CD4-positive, alpha-beta T cell (primary cell): ENCODE results near the gene CACNB2. TPM values are rescaled to one million over a fixed set of nuclear protein-coding genes. Genes with fewer than 3 reads are reported as not detected.

ENCODE experiments used
- ATAC-seq: fragments of 200-7000 bp; cut with Tn5 transposase; one replicate; pipeline ENCODE4 v1.10.0; 2022; ENCODE audit warnings: mild to moderate bottlenecking; ENCODE audit not compliant: poor library complexity
- CTCF ChIA-PET: fragments of 350-600 bp; sonication (Branson Sonifier 250); formaldehyde crosslinking; loops from one replicate; lab custom pipeline; 2021; ENCODE audit warnings: antibody characterized with exemption, inconsistent platforms; lab: Charles Lee
- POLR2A ChIA-PET: fragments of 350-600 bp; sonication (Branson Sonifier 250); formaldehyde crosslinking; loops from one replicate; lab custom pipeline; 2021; ENCODE audit warnings: antibody characterized with exemption, inconsistent platforms; lab: Charles Lee
- DNase-seq, 14 experiments: peaks; one replicate each; pipeline ENCODE4 v3.0.0-alpha.2; 2013 to 2020; ENCODE audit warnings: mixed read lengths in 2 of 14
- H3K27ac ChIP-seq, 2 donors: one replicate each; pipeline versions ENCODE4 v1.5.1 to v1.7.0; 2013; ENCODE audit warnings: low read length in 2 of 2, low read depth in 1 of 2, mild to moderate bottlenecking in 1 of 2
- H3K27me3 ChIP-seq, 2 experiments: 1 replicate in 1 of 2; 2 replicates in 1 of 2; pipeline versions ENCODE4 v1.6.1 to v1.7.0; 2013; ENCODE audit warnings: low read length in 2 of 2, control low read depth in 1 of 2, mild to moderate bottlenecking in 1 of 2, moderate library complexity in 1 of 2; ENCODE audit not compliant: insufficient read depth in 2 of 2, control insufficient read depth in 1 of 2
- H3K36me3 ChIP-seq: one replicate; pipeline ENCODE4 v1.6.1; 2013; ENCODE audit warnings: low read length, control low read depth; ENCODE audit not compliant: insufficient read depth
- H3K4me1 ChIP-seq: one replicate; pipeline ENCODE4 v1.6.1; 2013; ENCODE audit warnings: low read length, control low read depth; ENCODE audit not compliant: insufficient read depth
- H3K4me3 ChIP-seq: one replicate; pipeline ENCODE4 v1.5.1; 2013; ENCODE audit warnings: mild to moderate bottlenecking, low read length, moderate library complexity
- H3K9me3 ChIP-seq, 2 experiments: 1 replicate in 1 of 2; 2 replicates in 1 of 2; pipeline versions ENCODE4 v1.6.1 to v1.7.0; 2013; ENCODE audit warnings: low read length in 2 of 2, mild to moderate bottlenecking in 2 of 2, control low read depth in 1 of 2, moderate library complexity in 1 of 2; ENCODE audit not compliant: control insufficient read depth in 1 of 2, insufficient read depth in 1 of 2
- H3K27ac Mint-ChIP-seq: one replicate; pipeline ENCODE4 v1.8.0; 2020; ENCODE audit warnings: mixed read lengths
- H3K27me3 Mint-ChIP-seq: one replicate; pipeline ENCODE4 v1.8.0; 2021; ENCODE audit warnings: mixed read lengths
- H3K36me3 Mint-ChIP-seq: one replicate; pipeline ENCODE4 v1.8.0; 2021; ENCODE audit warnings: low read depth, mixed read lengths
- H3K4me1 Mint-ChIP-seq: one replicate; pipeline ENCODE4 v1.8.0; 2021; ENCODE audit warnings: low read depth, mixed read lengths
- H3K4me3 Mint-ChIP-seq: one replicate; pipeline ENCODE4 v1.8.0; 2020; ENCODE audit warnings: mild to moderate bottlenecking, mixed read lengths
- H3K9me3 Mint-ChIP-seq: one replicate; pipeline ENCODE4 v1.8.0; 2020; ENCODE audit warnings: mixed read lengths
- intact Hi-C, 2 experiments: fragments of 100-400 bp; cut with DNase I in 1 of 2; cut with micrococcal nuclease in 1 of 2; formaldehyde crosslinking; loops; one replicate each; pipeline versions ENCODE4 v1.15.1 to v1.9.0; 2023 to 2025; cut with DNase I, micrococcal nuclease
- total RNA-seq, 174 experiments: library from RNA in 2 of 174; stranded (reverse) in 2 of 174; gene quantifications; one replicate each; pipeline ENCODE4 v1.2.3 and lab custom pipeline; 2021 to 2026
- TF ChIP-seq, protein P1 (sequence below): fragments of 200-600 bp; IDR thresholded peaks from one replicate; pipeline ENCODE4 v1.8.0; 2022; ENCODE audit warnings: antibody characterized with exemption, mild to moderate bottlenecking

The CACNB2 gene
- total RNA-seq, 2 experiments from 2014 or later: 0.34 TPM; not detected in 1

DNA sequence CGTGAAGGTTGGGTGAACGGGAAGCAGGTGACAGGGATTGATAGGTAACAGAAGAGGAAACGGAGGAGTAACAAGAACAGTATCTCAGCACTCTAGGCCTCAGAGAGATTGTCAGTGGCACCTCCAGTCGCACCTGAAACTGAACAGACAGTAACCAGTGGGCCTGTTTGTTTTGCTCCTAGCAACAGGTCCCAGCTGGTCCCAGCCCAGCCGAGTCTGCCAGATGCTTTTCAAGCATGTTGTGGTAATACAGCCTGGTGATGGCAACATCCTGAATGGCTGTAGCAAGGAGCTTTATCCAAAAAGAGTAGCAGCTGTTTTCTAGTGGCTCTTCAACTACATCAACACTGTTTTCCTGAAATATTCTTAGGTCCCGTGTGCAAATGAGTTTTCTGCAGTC is 4.7 kb downstream of the CACNB2 start:
- no peaks in the 10 kb centered on the region for H3K36me3 Mint-ChIP-seq
- CTCF ChIA-PET: no interaction called here

DNA sequence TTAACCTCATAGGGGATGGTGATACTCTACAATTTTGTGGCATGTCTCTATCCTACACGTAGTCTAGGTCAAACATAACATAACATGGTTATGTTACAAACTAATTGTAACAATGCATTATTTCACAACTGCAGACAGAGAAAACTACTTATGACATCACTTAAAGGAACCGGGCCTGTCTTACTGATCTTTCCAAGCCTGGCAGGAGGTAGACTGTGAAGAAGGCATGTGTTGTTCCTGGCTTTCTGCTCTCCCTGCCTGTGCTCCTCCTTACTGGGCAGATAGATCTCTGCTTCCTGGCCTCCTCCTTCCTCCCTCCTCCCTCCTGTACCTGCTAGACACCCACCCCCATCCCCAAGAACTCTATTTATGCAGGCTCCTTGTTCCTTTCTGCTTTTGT is 5.4 kb downstream of the CACNB2 start:
- peaks cover 4 to 16% of the 10 kb centered on the region in 2 experiments for H3K27me3 ChIP-seq
- no peak overlapping the region for H3K27ac ChIP-seq
- Mint-ChIP-seq H3K4me3 (no peak overlapping the region), H3K36me3 (no peaks in the 10 kb centered on the region), H3K9me3 (no peaks in the 10 kb centered on the region), H3K27me3 (peaks cover 22% of the 10 kb centered on the region), H3K27ac (no peak overlapping the region), H3K4me1 (no peaks in the 10 kb centered on the region)
- H3K4me1 ChIP-seq: no peaks in the 10 kb centered on the region
- no peaks in the 10 kb centered on the region for H3K36me3 ChIP-seq
- DNase-seq (no peak), ATAC-seq (no peak)
- CTCF ChIA-PET: interaction anchor here (1.3 kb wide), 1 partner anchor 10 kb away, joined by 5 read pairs; no protein-coding TSS in a partner anchor
- POLR2A ChIA-PET: no interaction called here
- intact Hi-C loops: no loop called here
- TF ChIP-seq, protein P1, sequence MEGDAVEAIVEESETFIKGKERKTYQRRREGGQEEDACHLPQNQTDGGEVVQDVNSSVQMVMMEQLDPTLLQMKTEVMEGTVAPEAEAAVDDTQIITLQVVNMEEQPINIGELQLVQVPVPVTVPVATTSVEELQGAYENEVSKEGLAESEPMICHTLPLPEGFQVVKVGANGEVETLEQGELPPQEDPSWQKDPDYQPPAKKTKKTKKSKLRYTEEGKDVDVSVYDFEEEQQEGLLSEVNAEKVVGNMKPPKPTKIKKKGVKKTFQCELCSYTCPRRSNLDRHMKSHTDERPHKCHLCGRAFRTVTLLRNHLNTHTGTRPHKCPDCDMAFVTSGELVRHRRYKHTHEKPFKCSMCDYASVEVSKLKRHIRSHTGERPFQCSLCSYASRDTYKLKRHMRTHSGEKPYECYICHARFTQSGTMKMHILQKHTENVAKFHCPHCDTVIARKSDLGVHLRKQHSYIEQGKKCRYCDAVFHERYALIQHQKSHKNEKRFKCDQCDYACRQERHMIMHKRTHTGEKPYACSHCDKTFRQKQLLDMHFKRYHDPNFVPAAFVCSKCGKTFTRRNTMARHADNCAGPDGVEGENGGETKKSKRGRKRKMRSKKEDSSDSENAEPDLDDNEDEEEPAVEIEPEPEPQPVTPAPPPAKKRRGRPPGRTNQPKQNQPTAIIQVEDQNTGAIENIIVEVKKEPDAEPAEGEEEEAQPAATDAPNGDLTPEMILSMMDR: no peak
- H3K9me3 ChIP-seq: peaks cover 0 to 3% of the 10 kb centered on the region in 2 experiments
- H3K4me3 ChIP-seq: no peak overlapping the region

More for the DNA sequence above, 4.7 kb downstream of the CACNB2 start:
- no peak for DNase-seq
- Histone ChIP-seq H3K27me3 (peaks cover 7 to 18% of the 10 kb centered on the region in 2 experiments), H3K27ac (no peak overlapping the region), H3K36me3 (no peaks in the 10 kb centered on the region), H3K9me3 (peaks cover 0 to 6% of the 10 kb centered on the region in 2 experiments), H3K4me1 (no peaks in the 10 kb centered on the region), H3K4me3 (no peak overlapping the region)
- no peak overlapping the region for H3K4me3 Mint-ChIP-seq
- peaks cover 23% of the 10 kb centered on the region for H3K27me3 Mint-ChIP-seq
- intact Hi-C loops: no loop called here
- no peak overlapping the region for H3K27ac Mint-ChIP-seq
- no peaks in the 10 kb centered on the region for H3K9me3 Mint-ChIP-seq
- TF ChIP-seq, protein P1: no peak
- H3K4me1 Mint-ChIP-seq: no peaks in the 10 kb centered on the region
- no peak for ATAC-seq
- POLR2A ChIA-PET: no interaction called here

DNA sequence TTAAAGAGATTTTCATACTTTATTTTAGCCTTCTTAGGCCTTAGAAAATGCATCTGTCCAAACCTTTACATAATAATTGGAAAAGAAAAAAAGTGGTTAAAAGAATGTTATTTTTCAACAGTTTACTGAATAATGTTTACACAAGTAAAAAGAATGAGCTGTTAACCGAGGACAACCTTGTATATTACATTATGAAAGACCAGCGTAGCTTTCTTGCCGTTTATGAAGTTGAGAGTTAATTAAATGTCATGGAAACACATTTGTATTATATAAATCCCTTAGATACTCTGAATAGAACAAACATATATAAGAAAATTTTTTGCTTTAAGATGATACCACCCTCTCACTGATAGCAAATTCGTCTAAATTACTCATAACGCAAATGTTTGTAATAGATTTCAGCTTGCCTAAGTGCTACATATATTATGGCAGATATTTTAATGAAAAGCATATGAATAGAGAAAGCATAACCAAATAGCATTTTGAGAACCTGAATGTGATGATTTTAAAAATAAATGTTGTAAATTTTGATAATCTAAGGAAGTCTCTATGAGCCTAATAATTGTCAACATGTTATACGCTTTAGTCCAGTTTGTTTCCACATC is 9.1 kb downstream of the CACNB2 start:
- TF ChIP-seq, protein P1: no peak
- no peaks in the 10 kb centered on the region for H3K4me1 ChIP-seq
- ATAC-seq (no peak), DNase-seq (no peak)
- H3K27ac ChIP-seq: no peak overlapping the region
- Mint-ChIP-seq H3K4me1 (no peaks in the 10 kb centered on the region), H3K36me3 (no peaks in the 10 kb centered on the region), H3K4me3 (no peak overlapping the region), H3K27me3 (peaks cover 10% of the 10 kb centered on the region), H3K27ac (no peak overlapping the region), H3K9me3 (no peaks in the 10 kb centered on the region)
- H3K27me3 ChIP-seq: no peaks in the 10 kb centered on the region
- peaks cover 0 to 4% of the 10 kb centered on the region in 2 experiments for H3K9me3 ChIP-seq
- no peaks in the 10 kb centered on the region for H3K36me3 ChIP-seq
- ChIA-PET POLR2A (no interaction called here), CTCF (no interaction called here)
- H3K4me3 ChIP-seq: no peak overlapping the region
- intact Hi-C loops: no loop called here
